ENCODE measurements around the gene RCC2.

Gene RCC2

GRCh38 chr1:17441993-17442357 is 2.5 kb upstream of the RCC2 start:
- no peak for DNase-seq

DNA sequence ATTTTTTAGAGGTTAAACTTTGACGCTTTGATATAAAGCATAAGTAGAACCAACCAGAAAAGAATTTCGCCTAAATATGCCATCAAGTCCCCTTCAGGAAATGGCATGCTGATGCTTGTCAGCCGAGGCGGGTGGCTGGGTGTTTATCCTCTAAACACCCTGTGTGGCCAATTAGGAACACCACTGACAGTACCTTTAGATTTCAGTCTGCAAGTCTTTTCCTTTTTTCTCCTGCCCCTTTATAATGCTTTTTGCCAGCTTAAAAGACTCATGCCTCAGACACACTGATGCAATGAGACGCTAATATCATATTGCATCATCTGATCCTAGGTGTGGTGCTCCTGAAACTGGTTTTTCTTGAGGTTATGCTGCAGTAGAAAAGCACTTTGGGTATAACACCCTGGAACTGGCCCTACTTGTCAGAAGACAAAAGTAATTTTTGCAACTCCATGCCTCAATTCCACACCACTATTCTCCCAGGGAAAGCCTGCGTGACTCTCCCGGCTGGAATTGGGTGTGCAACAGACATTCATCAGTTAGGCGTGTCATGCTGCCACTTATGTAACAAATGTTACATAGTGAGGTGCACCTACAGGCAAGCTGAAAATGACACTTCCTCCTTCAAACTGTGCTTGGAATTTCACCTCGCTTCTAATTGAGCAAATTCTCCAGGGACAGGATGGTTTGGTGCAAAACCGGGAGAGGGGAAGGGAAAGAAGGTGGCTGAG is 2.0 kb upstream of the RCC2 start:
- no peak for DNase-seq

GRCh38 chr1:17440827-17441168 is 1.3 kb upstream of the RCC2 start:
- no peak for DNase-seq

GRCh38 chr1:17440074-17440826 is 773 bp upstream of the RCC2 start:
- no peak for DNase-seq

GRCh38 chr1:17438318-17439249 is 893 bp downstream of the RCC2 start:
- peak; percentile 67 for DNase-seq

DNA sequence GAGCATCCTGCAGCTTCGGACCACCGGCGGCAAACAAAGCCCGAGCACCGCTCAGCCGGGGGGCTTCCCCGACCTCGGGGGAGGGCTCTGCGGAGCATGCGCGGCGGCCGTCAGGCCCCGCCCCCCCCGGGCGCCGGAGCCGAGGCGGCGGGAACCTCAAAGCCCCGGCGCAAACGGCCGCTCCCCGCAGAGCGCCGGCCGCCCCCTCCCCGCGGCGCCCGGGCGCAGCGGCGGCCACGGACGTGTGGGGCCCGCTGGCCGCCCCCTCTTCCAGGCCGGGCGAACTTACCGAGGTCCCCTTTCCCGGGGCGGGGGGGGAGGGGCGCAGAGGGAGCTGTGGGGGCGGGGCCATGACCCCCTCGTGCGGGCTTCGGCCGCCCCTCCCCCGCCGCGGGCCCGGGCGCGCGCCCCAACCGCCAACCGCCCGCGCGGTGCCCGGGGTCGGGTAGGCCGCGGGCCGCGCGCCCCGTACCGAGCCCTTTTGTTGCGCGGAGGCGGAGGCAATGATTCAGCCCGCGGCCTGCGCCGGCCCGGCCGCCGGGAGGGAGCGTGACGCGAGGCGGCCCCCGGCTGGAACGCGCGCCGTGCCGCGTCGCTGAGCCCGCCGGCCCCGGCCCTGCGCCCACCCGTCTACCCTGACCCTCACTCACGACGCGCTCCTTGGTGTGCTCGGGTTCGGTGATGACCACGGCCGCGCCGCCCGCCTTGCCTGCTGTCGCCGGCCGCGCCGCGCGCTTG is 1.7 kb downstream of the RCC2 start:
- DNase-seq: peak; percentile 34

- no peak for DNase-seq
Observed at GRCh38 chr1:17437260-17437579, 2.3 kb downstream of the RCC2 start.

GRCh38 chr1:17436380-17437174 is 2.9 kb downstream of the RCC2 start:
- no peak for DNase-seq

DNA sequence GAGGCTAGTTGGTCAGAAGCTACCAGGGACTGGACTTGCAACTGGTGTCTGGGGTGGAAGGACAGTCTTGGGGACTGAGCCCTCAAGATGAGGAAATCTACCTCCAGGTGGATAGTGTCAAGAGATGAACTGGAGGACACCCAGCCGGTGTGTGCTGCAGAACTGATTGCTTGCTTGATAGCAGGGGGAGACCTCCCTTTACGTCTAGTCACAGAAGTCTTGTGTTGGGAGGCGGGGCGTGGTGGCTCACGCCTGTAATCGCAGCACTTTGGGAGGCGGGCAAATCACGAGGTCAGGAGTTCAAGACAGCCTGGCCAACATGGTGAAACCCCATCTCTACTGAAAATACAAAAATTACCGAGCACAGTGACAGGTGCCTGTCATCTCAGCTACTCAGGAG is 4.9 kb downstream of the RCC2 start:
- no peak for DNase-seq

GRCh38 chr1:17434016-17434415 is 5.5 kb downstream of the RCC2 start:
- no peak for DNase-seq

- no peak for DNase-seq
Observed at GRCh38 chr1:17433261-17433660, 6.2 kb downstream of the RCC2 start.

DNA sequence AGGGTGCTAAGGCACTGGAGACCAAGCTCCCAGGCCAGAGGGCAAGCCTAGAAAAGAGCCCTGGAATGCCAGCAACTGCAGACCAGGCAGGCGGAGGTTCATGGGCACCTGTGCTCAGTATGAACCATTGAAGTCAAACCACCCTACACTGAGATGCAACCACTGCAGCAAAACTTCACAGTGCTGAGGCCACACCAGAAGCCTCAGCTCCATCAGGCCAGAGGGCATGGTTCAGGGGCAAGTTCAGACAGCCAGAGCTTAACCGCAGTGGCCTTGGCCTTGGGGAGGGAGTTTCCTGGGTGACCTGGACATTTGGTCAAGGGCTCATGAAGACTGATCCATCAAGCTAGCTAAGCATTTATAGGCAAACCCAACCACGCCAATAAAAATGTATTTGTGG is 7.1 kb downstream of the RCC2 start:
- no peak for DNase-seq

DNA sequence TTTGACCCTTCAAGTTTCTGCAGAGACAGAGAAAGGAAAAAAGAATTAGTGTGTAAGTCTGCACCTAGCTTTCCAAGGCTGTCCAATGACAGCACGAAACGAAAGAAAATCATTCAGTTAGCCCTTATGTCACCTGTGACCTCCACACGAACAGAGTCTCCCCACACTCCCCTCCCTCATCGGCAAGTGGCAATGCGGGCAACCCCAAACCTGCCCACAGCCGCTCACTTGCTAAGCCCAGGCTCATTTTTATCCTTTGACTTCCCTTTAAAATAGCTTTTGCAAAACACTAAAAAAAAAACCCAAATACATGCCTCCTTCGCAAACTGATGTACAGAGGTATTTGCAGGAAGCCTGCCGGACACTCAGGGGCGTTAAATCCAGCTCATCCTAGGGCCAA is 10.3 kb downstream of the RCC2 start:
- DNase-seq: no peak

DNA sequence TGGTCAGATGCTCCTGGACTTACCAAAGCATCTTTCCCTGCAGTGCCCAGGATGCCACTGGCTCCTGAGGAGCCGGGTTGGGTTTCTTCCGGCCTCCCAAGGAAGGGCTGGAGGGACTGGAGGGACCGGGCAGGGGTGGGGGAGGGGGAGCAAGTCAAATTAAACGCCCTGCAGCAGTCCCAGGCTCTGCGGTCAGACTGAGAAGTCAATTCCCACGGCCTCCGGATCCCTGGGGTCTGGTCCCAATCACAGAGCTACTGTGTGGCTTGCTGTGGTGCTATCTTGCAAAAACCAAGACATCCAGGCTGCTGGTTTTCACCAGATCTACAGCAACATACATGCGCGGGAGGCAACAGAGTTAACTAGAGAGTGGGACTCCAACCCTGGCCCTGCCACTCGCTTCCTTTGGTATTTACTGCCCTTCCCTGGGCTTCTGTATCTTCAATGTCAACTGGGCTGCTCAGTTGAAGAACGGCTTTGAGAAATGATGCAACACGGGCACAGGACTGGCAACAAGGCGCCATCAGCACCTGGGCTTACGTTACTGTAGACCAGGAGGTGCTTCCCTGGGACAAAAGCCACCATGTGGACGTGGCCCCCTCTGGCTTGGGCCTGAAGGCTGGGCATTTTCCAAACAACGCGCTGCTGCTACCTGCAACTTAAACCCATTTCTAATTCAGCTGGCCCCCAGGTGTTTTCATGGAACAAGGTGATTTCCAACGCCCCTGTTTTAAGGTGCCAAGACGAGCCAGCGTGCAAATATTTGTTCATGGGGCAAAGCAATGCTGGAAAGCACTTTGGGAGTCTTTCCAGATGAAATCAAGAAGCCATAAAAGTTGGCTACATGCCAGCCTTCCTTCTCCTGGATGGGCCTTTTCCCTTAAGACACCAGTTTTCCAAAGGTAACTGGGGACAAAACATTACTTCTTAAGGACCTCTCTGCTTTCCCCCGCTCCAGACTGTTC is 11.5 kb downstream of the RCC2 start:
- DNase-seq: no peak

GRCh38 chr1:17425806-17426600 is 13.5 kb downstream of the RCC2 start:
- no peak for DNase-seq

- DNase-seq: no peak
Observed at GRCh38 chr1:17423781-17424245, 15.7 kb downstream of the RCC2 start.

DNA sequence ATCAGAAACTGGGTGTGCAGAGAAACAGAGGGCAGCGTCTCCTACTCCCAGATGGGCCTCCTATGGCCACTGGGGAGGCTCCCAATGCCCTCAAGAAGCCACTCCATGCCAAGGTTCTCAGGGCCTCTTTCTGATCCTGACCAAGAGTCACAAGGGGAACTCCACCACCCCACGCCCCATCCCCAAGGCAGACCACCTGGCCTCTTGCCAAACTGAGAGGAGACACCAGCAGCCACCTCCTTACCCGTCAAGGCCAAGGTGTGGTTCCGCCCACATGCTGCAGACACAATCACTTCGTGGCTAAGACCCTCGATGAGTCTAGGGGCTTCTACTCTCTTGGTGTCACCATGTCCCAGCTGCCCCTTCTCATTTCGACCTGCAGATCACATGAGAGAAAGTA is 17.0 kb downstream of the RCC2 start:
- DNase-seq: no peak

- DNase-seq: no peak
Observed at GRCh38 chr1:17420391-17420918, 19.0 kb downstream of the RCC2 start.

GRCh38 chr1:17419626-17420328 is 19.7 kb downstream of the RCC2 start:
- peak; percentile 66 for DNase-seq
